Measurements from ENCODE around the gene EEIG1.

GRCh38 chr9:127975376-127976315, 5.1 kb downstream of the EEIG1 start:
- TF ChIP-seq RFX5 (IDR thresholded peaks at IDR 0.05; ENCODE audit: low read depth, low read length), result no peak
- TF ChIP-seq NFXL1 (IDR thresholded peaks at IDR 0.05; ENCODE audit: borderline replicate concordance), result no peak
